Keratinocyte (primary cell): ENCODE results near the gene MAPK8.

Experiments used
- CTCF ChIP-seq, 3 experiments: IDR thresholded peaks in 1 of 3; conservative IDR thresholded peaks in 1 of 3; optimal IDR thresholded peaks in 1 of 3; 2 replicates in 2 of 3; 3 replicates in 1 of 3; pipeline versions ENCODE3 to v1.5.1; 2011; ENCODE audit warnings: low read length in 3 of 3, mild to moderate bottlenecking in 3 of 3, moderate library complexity in 2 of 3, control low read depth in 1 of 3, inconsistent platforms in 1 of 3; ENCODE audit not compliant: insufficient read depth in 2 of 3; ENCODE audit errors: extremely low read depth in 1 of 3
- EZH2 ChIP-seq: IDR thresholded peaks from one replicate; pipeline ENCODE4 v1.6.1; 2012; ENCODE audit warnings: inconsistent platforms, mild to moderate bottlenecking, low read length, moderate library complexity

- TF ChIP-seq CTCF (optimal IDR thresholded peaks at IDR 0.05 in 1 of 3, IDR thresholded peaks at IDR 0.05 in 1 of 3, conservative IDR thresholded peaks at IDR 0.05 in 1 of 3; ENCODE audit: extremely low read depth in 1 of 3, insufficient read depth in 2 of 3, low read length in 3 of 3) (no peak), EZH2 (no peak)
Measured at GRCh38 chr10:48273741-48274140, 32.7 kb upstream of the MAPK8 start.
